Measurements from ENCODE around the gene ALG9.
"Not testable (repeated sequence)": the region's sequence is repeated elsewhere in the genome, so short reads cannot be mapped to it uniquely, and the experiment has no call there.

ALG9 gene, protein sequence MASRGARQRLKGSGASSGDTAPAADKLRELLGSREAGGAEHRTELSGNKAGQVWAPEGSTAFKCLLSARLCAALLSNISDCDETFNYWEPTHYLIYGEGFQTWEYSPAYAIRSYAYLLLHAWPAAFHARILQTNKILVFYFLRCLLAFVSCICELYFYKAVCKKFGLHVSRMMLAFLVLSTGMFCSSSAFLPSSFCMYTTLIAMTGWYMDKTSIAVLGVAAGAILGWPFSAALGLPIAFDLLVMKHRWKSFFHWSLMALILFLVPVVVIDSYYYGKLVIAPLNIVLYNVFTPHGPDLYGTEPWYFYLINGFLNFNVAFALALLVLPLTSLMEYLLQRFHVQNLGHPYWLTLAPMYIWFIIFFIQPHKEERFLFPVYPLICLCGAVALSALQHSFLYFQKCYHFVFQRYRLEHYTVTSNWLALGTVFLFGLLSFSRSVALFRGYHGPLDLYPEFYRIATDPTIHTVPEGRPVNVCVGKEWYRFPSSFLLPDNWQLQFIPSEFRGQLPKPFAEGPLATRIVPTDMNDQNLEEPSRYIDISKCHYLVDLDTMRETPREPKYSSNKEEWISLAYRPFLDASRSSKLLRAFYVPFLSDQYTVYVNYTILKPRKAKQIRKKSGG

GRCh38 chr11:111870886-111871692 lies at the start of gene ALG9:
ALG9 (minus strand) TSS chr11:111871581; CDS start chr11:111871482, 99 bp downstream.
- DNase-seq (ENCODE audit: low spot score): peak; percentile 80

- no peak for DNase-seq (ENCODE audit: low spot score)
Observed at GRCh38 chr11:111920908-111921307, 49.5 kb upstream of the ALG9 start.

DNA sequence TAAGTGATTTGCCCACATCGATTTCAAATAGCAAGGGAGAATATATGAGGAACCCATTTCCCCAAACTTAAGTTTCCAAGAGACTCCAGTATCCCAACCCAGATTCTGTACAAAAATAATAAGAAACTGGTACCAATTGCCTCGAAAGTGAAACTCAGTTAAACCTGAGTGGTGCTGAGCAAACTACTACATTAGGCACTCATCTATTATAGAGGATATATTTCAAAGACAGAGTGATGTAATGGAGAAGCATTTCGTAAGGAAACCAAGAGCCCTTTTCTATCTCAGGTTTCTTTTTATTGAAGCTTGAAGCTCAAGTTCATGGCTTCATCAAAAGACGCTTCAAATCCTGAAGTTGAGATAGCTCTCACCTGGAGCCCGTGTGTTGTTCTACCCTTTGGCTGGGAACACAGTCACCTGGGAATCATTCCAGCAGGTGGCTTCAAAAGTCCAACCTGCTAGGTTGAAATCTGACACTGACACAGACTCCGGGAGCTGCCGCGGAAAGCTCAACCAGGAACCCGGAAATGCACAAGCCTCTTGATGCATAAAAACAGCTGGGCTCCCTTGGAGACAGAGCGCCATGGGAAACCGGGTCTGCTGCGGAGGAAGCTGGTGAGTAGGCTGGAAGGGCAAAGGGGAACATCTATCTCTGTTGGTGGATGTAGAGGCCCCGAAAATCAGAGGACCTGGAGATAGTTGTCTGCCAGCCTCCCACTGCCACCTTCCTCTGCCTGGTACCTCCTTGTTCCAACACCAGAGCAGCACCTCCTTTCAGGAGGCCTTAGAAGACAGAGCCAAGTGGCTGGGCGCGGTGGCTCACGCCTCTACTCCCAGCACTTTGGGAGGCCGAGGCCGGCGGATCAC lies 47.2 kb upstream of the ALG9 start, which contains the start of gene C11orf52:
TSS of gene C11orf52 (plus strand) at position 524 of the 867 bp plus-strand sequence. CDS start at position 584, 60 bp downstream.
- DNase-seq (ENCODE audit: low spot score): no peak

- no peak for DNase-seq (ENCODE audit: low spot score)
Observed at GRCh38 chr11:111917788-111918187, 46.4 kb upstream of the ALG9 start.

DNA sequence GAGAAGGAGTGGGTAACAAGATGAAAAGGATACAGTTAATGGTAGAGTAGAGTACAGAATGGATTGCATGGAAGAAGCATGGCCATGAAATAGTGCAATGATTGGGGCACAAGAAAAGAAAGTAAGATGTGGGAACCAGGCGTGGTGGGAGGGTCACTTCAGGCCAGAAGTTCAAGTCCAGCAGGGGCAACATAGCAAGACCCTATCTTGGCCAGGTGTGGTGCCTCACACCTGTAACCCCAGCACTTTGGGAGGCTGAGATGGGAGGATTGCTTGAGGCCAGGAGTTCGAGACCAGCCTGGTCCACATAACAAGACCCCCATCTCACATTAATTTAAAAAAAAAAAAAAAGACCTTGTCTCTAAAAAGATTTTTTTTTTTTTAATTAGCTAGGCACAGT lies 45.9 kb upstream of the ALG9 start:
- DNase-seq (ENCODE audit: low spot score): no peak

- DNase-seq (ENCODE audit: low spot score): no peak
Observed at GRCh38 chr11:111916768-111917167, 45.4 kb upstream of the ALG9 start.

GRCh38 chr11:111913997-111914396 lies 42.6 kb upstream of the ALG9 start:
- no peak for DNase-seq (ENCODE audit: low spot score)

- DNase-seq (ENCODE audit: low spot score): no peak
Observed at GRCh38 chr11:111913031-111913861, 41.9 kb upstream of the ALG9 start.

- no peak for DNase-seq (ENCODE audit: low spot score)
Observed at GRCh38 chr11:111912535-111912934, 41.2 kb upstream of the ALG9 start, which contains the start of gene HSPB2. HSPB2 (plus strand) TSS chr11:111912734; CDS start chr11:111912830, 96 bp downstream.

- DNase-seq (ENCODE audit: low spot score): no peak
Observed at GRCh38 chr11:111911563-111912401, 40.4 kb upstream of the ALG9 start, which contains the start of gene CRYAB. CRYAB (minus strand) TSS chr11:111911770; CDS start chr11:111911724, 46 bp downstream.

- no peak for DNase-seq (ENCODE audit: low spot score)
Observed at GRCh38 chr11:111910676-111911562, 39.5 kb upstream of the ALG9 start.

GRCh38 chr11:111909378-111909777 lies 38.0 kb upstream of the ALG9 start:
- DNase-seq (ENCODE audit: low spot score): no peak

DNA sequence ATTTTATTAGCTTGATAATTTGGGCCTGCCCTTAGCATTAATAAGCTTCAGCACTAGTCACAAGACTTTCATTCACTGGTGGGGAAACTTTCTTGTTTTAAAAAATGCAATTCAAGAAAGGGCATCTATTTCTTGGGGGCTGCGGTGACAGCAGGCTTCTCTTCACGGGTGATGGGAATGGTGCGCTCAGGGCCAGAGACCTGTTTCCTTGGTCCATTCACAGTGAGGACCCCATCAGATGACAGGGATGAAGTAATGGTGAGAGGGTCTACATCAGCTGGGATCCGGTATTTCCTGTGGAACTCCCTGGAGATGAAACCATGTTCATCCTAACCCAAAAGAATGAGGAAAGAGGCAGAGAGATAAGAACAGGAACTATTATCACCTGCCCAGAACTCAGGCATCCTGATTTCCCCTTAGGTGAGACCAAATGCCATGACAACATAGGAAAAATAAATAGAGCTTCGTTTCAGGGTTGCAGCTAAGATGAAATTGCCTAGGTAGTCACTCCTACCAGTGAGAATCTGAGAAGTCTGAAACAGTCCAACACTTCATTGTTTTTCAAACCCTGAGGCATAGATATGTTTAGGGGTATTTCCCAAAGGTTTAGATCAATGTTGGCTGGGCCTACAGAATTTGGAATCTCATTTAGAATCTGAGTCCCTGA lies 37.4 kb upstream of the ALG9 start:
- DNase-seq (ENCODE audit: low spot score): no peak

DNA sequence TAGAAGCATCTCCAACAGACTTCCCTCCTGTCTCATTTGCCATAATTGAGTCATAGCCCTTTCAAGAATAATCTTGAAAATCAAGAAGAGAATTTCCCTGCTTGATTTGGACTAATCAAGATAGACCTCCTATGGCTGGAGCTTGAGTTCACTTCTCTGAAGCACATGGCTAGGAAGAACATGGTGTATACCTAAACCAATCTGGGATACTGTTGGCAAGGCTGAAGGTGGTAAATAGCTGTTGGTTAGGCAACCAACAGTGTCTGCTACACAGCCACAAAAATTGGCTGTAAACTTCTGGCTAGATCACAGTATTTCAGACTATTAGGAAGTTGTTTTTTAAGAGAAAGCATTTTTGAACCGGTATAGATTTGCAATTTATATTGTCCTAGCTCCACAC lies 35.3 kb upstream of the ALG9 start:
- DNase-seq (ENCODE audit: low spot score): no peak

DNA sequence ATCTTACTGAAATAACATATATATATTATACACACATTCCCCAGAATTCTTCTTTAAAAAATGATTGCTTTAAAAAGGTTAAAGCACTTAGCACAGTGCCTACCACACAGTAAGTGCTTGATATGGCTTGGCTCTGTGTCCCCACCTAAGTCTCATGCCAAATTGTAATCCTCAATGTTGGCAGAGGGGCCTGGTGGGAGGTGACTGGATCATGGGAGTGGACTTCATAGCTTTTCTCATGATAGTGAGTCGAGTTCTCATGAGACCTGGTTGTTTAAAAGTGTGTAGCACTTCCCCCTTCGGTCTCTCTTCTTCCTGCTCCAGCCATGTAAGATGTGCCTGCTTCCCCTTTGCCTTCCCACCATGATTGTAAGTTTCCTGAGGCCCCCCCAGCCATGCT lies 34.0 kb upstream of the ALG9 start:
- DNase-seq (ENCODE audit: low spot score): no peak

- no peak for DNase-seq (ENCODE audit: low spot score)
Observed at GRCh38 chr11:111886844-111887243, 15.5 kb upstream of the ALG9 start.

- no peak for DNase-seq (ENCODE audit: low spot score)
Observed at GRCh38 chr11:111886032-111886431, 14.7 kb upstream of the ALG9 start.

GRCh38 chr11:111885053-111885452 lies 13.7 kb upstream of the ALG9 start:
- DNase-seq (ENCODE audit: low spot score): not testable (repeated sequence)

Data from hematopoietic multipotent progenitor cell treated with erythropoietin and hydrocortisone succinate and interleukin-3 and kit ligand, for 17 days (in vitro differentiated cells).